Activated T-helper 1 cell treated with Interleukin-2 at 50 U/mL for 16 hours (primary cell): Measurements from ENCODE around the gene FILIP1.

ENCODE experiments used
- DNase-seq: peaks from one replicate; pipeline ENCODE4 v3.0.0-alpha.2; 2020; ENCODE audit warnings: low read depth

Gene FILIP1

DNA sequence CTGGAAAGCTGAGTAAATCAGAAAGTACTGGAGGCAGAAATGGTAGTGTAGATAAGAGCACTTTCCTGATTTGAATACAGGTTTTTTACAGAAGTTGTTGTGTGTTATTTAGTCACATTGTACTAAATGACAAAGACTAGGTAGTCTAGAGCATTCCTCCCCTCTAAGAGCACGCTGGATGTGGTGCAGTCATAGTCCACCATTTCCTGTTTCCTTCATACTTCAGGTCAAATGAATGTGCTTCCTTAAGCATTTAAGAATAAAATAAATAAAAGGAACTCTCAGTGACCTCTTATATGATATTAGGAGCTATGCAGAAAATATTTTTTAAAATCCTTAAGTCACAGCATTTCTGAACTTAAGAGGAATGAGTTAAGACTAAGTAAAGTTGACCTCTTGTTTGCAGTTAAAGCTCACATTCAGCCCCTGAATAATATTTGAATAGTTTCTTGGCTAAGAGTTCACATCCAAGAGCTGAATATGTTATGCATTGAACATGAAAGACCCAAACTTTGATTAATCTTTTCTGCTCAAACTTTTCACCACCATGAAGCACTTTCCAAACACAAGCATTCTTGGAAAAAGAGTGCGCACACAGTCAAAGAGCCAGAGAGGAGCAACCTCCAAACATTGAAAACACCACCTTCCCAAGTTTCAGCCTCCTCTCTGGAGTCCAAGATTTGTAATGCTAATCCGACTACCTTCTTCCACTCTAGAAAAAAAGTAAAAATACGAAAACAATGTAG is 155.6 kb downstream of the FILIP1 start:
- no peak for DNase-seq

DNA sequence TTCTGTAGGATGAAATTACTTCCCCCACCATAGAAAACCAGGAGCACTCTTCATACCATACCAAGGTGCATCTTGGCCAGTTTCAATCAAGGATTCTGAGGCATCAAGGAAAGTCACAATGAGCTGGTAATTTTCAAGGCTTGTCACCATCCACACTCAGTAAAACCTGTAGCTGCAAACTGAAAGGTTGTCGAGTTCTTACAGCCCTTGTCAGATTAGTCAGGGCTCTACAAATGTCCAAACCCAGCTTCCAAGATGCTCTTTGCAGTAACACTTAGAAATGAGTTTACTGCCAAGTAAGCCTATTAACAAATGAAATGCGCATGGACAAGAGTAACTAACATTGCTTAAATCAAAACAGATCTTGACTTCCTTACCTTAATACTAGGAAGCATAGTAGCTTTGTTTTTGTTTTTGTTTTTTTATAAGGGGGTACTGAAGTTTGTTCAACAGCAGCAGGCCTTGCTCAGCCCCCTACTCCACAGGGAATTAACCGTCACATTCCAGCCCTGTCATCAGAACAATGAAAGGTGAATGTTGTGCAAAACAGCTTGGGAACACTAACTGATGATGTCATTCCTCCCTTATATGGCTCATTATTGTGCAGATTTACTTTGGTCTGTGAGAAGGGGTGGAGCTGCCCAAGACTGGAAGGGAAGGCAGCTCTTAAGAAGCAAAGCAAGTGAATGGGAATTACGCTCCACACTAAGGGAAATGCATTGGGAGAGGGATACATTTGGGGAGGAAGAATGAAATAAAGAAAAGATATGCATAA is 159.1 kb downstream of the FILIP1 start:
- no peak for DNase-seq

DNA sequence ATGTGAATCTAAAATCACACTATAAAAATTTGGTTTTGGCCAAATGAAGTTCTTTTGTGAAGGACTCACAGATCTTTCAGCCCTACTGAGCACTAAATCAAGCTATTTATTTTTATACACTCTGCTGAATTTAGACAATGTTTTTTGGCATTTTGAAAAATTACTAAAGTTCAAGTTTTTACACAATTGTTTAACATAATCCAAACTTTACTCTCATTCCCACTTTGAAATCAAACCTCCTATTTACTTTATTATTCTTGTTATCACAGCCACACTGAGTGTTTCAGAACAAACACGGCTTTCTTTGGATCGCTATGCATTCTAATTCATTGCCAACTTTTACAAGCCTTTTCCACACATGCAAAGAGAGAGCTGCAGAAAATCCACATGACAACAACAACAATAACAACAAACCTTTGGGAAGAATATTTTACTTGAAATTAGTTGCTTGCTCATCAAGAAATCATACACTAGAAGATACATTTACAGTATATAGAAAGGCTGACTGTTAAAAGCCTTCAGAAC is 159.9 kb downstream of the FILIP1 start:
- no peak for DNase-seq

DNA sequence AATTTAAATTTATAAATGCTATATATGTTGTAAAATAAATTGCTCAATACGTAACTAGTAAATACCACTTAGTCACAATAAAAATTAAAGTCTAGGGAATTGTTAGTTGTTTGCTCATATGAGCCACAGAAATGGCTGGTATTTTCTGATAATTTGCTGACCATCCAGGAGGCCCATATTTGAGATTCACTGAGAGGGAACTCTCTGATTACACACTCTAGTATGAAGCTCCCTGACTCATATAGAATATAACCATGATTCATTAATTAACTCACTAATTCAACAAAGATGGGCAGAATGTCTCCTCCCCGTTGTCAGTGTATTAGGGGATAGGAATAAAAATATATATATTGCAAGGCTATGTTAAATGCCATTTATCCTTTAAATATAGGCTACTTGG is 162.4 kb downstream of the FILIP1 start:
- DNase-seq: no peak

DNA sequence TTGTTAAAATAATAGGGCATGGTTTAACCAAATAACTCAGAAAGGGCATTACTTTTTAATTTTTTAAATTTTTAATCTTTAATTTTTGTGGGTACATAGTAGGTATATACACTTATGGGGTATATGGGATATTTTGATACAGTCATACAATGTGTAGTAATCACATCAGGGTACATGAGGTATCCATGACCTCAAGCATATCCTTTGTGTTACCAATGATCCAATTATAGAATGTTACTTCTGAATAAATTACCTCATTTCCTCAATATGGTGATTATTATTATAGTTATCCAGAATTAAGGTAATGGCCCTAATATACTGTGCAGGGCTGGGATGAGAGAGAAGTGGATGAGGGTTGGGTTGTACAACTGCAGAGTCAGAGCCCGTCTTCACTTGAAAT is 163.9 kb downstream of the FILIP1 start:
- no peak for DNase-seq

DNA sequence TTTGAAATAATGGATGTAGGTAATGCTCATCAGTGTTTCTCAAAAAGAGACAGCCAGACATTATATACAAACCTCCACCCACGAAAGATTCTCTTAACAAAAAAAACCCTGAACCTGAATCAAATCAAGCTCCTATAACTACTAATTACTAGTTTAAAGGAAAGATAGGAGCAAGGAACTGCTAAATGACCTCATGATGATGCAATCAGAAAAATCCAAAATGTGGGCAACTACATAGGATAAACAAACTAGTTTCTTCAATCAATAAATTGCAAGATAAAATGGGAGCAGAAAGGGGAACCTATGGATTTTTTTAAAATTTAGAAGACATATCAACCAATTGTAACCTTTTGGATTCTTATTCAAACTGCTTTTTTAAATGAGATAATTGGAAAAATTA is 165.8 kb downstream of the FILIP1 start:
- DNase-seq: no peak

DNA sequence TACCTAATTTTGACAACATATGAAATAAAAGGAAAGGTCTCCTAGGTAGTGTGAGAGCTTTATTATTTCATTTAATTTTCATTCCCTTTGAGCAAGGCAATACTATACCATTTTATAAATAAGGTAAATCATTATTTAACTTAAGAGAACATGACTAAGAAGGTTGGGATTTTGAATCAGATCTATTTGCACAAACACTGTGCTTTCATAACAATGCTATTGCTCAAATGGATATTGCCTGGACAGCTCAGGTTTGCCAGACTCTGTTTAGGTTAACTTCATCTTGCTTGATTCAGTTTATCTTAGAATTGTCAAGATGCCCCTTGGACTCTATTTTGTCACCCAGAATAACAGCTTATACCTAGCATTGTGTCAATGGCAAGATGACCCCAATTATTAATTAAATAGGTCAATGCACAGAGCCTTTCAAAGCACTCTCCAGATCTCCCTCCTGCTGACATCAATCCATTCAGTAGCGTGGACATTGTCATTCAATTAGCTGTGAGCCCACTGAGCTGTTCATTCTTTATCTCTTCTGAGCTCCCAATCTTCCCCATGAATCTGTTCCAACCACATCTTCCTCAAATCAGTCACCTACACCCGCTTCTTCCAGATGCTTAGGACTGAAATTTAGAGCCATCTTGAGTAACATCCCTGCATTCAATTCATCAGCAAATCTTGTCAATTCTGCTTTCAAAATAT is 166.9 kb downstream of the FILIP1 start:
- DNase-seq: no peak

DNA sequence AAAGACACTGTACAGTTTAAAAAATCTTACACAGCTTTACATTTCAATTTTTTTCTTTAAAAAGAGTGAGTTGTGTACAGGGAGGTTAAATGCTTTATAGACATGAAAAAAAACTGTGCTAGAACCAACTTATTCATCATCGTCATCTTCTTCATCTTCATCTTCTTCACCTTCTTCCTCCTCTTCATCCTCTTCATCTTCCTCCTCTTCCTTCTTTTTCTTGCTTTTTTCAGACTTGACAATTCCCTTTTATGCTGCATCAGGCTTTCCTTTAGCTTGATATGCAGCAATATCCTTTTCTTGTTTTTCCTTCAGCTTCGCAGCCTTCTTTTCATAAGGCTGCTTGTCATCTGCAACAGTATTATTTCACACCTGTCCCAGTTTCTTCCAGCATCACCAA is 174.7 kb downstream of the FILIP1 start:
- DNase-seq: no peak

DNA sequence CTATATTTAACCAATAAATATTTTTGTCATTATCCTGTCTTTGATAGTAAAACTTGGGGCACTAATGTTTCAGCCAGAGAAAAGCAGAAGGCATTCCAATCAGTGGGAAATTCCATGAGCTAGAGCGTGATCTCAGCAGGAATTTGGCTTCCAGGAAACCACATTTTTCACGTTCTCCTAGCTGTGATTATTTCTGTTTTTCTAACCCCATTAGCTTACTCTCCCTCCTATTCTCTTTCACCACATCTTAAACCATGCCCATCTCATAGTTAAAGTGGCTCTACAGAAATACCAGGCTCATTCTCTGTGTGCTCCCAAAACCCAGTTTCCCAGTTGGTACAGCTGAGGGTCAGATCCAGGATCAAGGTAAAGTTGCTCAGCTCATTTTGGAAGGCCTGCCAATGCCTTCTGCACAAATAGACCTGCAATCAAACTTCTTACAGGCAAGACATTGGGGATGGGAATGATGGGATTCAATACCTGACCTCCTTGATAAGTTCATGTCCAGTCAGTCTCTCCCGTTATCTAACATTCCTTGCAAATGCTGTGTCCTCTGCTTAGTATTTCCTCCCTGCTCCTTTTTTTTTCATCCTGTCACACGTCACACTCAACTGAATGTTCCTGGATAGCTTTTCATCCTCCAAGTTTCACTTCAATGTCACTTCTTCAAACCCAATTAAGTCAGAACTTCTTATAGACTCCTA is 175.9 kb downstream of the FILIP1 start:
- no peak for DNase-seq

DNA sequence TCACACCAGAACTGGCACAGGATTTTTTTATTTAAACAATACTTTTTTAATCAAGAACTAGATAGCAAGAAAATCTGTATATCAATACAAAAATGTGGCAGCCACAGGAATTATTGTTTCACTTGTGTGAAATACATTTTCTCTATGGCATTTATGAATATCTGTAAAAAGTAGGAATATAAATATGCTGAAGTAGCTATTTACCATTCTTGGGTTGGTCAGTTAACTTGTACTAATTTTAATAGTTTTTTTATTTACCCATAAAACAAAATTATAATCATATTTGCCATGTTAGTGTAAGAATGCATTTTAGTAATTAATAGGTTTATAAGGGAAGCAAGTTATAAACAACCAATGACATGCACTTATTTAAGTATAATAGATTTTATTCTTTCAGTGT is 177.6 kb downstream of the FILIP1 start:
- DNase-seq: no peak

DNA sequence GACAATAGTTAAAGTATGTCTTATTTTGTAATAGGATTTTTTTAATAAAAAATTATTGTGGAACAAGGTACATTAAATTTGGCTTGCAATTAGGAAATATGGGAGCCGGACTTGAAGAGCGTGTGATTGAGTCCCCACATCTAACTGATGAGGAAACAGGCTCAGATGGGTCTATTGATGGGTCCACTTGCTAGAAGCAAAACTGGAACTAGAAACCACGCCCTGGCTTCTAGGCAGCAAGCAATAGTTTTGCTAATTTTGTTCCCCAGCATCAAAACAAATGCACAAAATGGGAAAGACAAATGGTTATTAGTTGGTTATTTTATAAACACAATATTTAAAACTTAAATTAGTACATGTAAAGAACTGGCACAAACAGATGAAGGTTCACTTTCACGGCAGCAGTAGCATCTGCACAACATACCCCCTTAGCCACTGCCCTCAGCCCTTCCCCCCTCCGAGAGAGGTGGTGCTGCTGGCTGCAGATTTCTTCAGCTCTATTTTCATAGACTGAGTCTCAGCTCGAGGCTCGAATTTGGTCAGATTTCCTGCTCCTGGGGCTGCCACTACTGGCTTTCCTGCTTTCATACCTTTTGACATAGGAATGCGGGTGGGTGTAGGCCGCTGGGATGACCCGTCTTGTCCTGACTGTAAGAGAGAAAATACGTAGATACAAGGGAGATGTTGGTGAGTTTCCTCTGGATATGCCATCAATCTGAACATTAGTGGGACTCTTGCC is 185.2 kb downstream of the FILIP1 start:
- DNase-seq: no peak

DNA sequence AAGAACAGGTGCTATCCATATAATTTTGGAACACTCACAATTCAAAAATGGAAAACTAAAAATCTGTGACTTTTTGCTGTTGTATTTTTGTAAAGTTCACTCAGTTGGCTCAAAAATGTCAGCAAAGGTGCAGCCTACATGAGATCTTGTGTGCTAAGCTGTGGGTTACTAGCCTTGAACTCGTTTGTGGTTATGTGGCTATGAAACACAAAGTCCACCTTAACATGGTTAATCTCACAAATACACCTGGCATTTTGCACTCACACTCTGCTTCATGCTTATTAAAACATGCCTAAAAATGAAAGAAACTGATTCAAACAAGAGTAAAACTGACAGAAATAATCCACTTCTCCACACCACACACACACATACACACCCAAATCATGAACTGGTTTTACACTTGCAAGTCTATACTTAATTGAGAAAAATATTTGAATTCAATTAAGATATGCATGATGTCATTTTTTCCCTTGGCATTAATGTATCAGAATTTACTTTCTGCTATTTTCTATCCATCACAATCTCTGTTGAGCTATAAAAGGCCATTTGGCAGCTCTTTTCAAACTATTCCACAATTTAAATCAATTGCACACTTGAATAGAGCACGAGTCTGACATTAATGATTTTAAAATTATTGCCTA is 186.1 kb downstream of the FILIP1 start:
- DNase-seq: no peak

DNA sequence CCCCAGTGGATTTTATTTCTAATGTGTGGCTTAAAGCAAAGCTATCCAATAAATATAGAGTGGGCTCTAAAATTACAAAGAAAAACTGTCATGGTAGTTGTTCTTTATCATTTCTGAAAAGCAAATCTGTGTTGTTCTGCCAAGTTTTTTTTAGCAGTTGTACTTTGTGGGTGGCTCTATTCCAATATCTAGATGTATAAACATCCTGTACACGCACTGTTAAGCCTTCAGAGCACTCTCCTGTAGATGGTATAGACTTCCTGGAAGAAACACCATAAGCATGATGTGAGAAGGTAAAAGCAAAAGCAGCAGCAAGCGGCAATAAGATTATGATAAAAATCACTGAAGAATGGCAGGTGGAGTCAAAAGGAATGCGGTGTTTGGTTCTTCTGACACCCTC is 187.5 kb downstream of the FILIP1 start:
- DNase-seq: no peak

DNA sequence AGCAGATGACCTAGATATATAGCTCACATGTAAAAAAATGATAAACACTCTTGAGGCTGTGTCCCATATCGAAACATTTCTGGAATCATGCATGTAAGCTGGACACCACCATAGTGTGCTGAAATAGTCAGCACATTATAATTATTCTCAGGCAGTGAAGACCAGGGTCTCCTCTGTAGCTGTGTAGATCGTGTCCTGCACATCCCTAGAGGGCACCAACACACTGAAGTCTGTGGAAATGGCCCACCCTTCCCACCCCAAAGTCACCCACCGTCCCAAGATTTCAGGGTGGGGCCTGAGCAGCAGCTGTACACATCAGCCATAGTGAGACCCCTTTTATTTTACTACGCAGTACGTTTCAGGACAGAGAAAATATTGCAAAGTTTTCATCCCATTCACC is 188.0 kb downstream of the FILIP1 start:
- DNase-seq: no peak

DNA sequence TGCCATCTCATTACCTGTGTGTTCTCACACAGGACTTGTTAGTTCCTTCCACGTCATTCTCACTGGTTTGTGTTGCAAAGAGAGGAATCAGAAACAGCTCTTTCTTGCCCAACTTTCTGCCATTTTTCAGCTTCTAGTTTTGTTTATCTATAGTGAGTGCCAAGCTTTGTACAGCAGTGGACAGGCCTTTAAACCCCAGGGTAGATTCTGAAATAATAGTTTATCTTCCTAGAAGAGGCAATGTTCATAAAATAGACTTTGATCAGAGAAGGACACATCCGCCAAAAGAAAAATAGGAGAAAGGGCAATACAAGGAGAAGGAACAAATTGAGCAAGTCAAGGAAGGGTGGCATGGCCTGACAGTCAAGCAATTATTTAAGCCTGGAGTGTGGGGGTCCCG is 191.3 kb downstream of the FILIP1 start:
- DNase-seq: no peak

DNA sequence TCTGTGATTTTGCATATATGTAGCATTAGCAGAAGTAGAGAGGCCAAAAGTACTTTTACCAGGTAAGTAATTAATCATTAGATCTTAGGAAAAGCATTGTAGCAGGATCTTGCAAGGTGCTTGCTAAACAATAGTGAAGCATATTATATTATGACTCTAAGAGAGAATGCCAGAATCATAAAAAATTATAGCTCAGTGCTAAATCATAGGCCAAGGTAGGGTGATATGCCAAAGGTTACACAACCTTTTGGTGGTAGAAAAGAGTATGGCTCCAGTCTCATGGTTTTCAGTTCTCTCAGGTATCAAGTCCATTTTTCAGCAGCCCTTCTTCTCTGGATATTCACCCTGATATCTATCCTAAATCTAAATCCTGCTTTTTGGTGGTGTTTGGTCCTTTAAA is 192.1 kb downstream of the FILIP1 start:
- DNase-seq: no peak

DNA sequence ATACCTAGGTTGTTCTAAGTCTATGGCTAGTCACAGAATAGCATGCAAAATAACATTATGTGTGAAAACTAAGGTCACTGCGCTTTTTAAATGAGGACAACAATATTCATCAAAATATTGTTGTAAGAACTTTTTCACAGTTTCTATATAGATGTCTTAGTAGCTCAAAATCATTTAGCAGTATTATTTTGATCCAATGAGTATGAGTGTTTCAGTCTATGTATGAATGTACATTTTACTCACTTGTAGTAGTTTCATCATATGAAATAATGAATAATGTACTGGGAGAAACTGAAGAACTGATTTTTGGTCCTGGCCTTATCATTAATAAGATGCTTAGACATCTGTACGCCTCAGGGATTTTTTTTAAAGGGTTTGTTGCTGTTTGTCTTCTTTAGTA is 192.5 kb downstream of the FILIP1 start:
- no peak for DNase-seq

DNA sequence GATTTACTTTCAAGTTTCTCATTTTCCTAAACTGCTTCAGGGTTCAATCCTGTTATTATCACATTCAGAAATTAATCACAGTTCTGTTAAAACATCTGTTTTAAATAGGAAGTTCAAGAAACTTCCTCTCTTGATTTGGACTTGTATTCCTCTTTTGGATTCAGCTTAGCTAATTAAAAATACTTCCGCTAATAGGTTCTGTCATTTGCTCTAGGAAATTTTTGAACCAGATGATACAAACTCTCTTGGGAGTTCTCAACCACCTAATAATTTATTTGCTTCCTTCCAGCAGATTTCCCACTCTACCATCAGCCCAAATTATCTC is 193.1 kb downstream of the FILIP1 start:
- DNase-seq: no peak

DNA sequence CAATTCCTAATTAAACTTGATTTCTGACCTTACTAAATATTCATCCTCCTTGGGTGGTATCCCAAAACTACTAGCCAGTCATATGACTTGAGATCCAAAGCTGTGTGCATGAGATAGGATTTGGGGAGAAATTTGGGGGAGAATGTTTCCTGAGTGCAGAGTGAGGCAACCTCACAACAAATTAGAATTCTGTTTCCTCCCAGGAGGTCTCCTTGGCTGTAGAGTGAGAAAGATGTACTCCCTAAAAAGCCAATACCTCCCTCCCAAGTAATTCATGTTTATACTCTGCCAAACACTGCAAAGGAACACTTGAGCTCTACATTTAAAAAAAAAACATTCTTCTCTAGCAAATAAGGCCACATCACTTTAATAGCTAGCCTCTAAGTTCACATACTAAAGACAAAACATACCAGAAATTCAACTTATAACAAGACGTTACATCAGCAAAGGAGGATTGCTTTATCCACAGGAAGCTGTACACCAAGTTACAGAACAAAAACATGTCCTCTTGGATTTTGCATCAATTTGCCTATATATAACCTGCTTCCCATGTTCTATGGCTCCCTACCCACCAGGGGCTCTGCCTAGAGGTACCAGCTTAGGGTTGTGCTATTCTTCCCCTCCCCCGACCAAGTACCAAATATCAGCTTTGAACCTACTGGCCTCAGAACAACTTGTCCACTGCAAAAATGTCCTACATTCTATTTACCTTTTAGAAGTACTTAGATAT is 193.6 kb downstream of the FILIP1 start:
- DNase-seq: no peak
